Liver (tissue), 9 donors: Measurements from ENCODE around the gene SRRM1. TPM values are rescaled to one million over a fixed set of nuclear protein-coding genes. Genes with fewer than 3 reads are reported as not detected.

Experiments
- DNase-seq: peaks from one replicate; pipeline ENCODE4 v3.0.0-alpha.2; 2017; ENCODE audit warnings: low spot score
- H3K27ac ChIP-seq, 2 donors: one replicate each; pipeline ENCODE4 v1.7.0; 2013; ENCODE audit warnings: inconsistent platforms in 2 of 2, low read length in 2 of 2, control low read depth in 1 of 2, low read depth in 1 of 2, mild to moderate bottlenecking in 1 of 2
- H3K27me3 ChIP-seq, 4 donors: one replicate each; pipeline versions ENCODE4 v1.6.1 to v1.7.0; 2013; ENCODE audit warnings: low read length in 3 of 4, inconsistent platforms in 1 of 4, mild to moderate bottlenecking in 1 of 4, moderate library complexity in 1 of 4; ENCODE audit not compliant: control insufficient read depth in 4 of 4, insufficient read depth in 4 of 4
- H3K36me3 ChIP-seq, 4 donors: one replicate each; pipeline versions ENCODE4 v1.6.1 to v1.7.0; 2013; ENCODE audit warnings: low read length in 3 of 4, mild to moderate bottlenecking in 3 of 4, low read depth in 1 of 4, moderate library complexity in 1 of 4; ENCODE audit not compliant: control insufficient read depth in 4 of 4, insufficient read depth in 3 of 4
- H3K4me1 ChIP-seq, 4 donors: one replicate each; pipeline versions ENCODE4 v1.6.1 to v1.7.0; 2013; ENCODE audit warnings: low read length in 3 of 4, mild to moderate bottlenecking in 3 of 4, moderate library complexity in 1 of 4; ENCODE audit not compliant: control insufficient read depth in 4 of 4, insufficient read depth in 4 of 4
- H3K4me3 ChIP-seq, 3 donors: one replicate each; pipeline versions ENCODE4 v1.6.1 to v1.7.0; 2013; ENCODE audit warnings: low read length in 3 of 3, control low read depth in 1 of 3, low read depth in 1 of 3, mild to moderate bottlenecking in 1 of 3
- H3K9ac ChIP-seq, 2 donors: one replicate each; pipeline ENCODE4 v1.7.0; 2013; ENCODE audit warnings: low read length in 2 of 2, mild to moderate bottlenecking in 2 of 2, moderate library complexity in 2 of 2, control low read depth in 1 of 2, low read depth in 1 of 2
- H3K9me3 ChIP-seq, 4 donors: one replicate each; pipeline versions ENCODE4 v1.6.1 to v1.7.0; 2013; ENCODE audit warnings: low read length in 3 of 4; ENCODE audit not compliant: control insufficient read depth in 4 of 4
- CTCF ChIP-seq: fragments of 150-350 bp; IDR thresholded peaks from 2 replicates; pipeline ENCODE4 v1.5.1; 2017; ENCODE audit warnings: improper control_type of control experiment, low read depth, low read length; ENCODE audit not compliant: missing input control
- EGR1 ChIP-seq, 2 donors: IDR thresholded peaks; 2 replicates each; pipeline ENCODE4 v1.6.1; 2016 to 2018; ENCODE audit warnings: antibody characterized with exemption in 2 of 2, low read depth in 2 of 2
- FOXA1 ChIP-seq: IDR thresholded peaks from 2 replicates; pipeline ENCODE4 v1.6.1; 2016; ENCODE audit warnings: antibody characterized with exemption
- FOXA2 ChIP-seq: IDR thresholded peaks from 2 replicates; pipeline ENCODE4 v1.6.1; 2016; ENCODE audit warnings: antibody characterized with exemption
- GABPA ChIP-seq, 2 donors: IDR thresholded peaks in 1 of 2; conservative IDR thresholded peaks in 1 of 2; 2 replicates each; pipeline ENCODE4 v1.6.1; 2016; ENCODE audit warnings: antibody characterized with exemption in 2 of 2, mild to moderate bottlenecking in 1 of 2, moderate library complexity in 1 of 2
- HNF4A ChIP-seq, 2 donors: conservative IDR thresholded peaks; 2 replicates each; pipeline ENCODE4 v1.6.1; 2016; ENCODE audit warnings: antibody characterized with exemption in 2 of 2, mild to moderate bottlenecking in 2 of 2
- HNF4G ChIP-seq: IDR thresholded peaks from 2 replicates; pipeline ENCODE4 v1.6.1; 2016; ENCODE audit warnings: antibody characterized with exemption
- JUND ChIP-seq, 2 donors: IDR thresholded peaks; 2 replicates each; pipeline ENCODE4 v1.6.1; 2016; ENCODE audit warnings: antibody characterized with exemption in 2 of 2
- NR2F2 ChIP-seq: IDR thresholded peaks from 2 replicates; pipeline ENCODE4 v1.6.1; 2016; ENCODE audit warnings: antibody characterized with exemption
- REST ChIP-seq: IDR thresholded peaks from 2 replicates; pipeline ENCODE4 v1.6.1; 2016; ENCODE audit warnings: antibody characterized with exemption, mild to moderate bottlenecking
- RXRA ChIP-seq, 2 donors: IDR thresholded peaks; 2 replicates each; pipeline ENCODE4 v1.6.1; 2017 to 2018; ENCODE audit warnings: antibody characterized with exemption in 2 of 2, mild to moderate bottlenecking in 1 of 2
- SP1 ChIP-seq: IDR thresholded peaks from 2 replicates; pipeline ENCODE4 v1.6.1; 2018; ENCODE audit warnings: antibody characterized with exemption, mild to moderate bottlenecking
- TAF1 ChIP-seq: conservative IDR thresholded peaks from 2 replicates; pipeline ENCODE4 v1.6.1; 2016; ENCODE audit warnings: antibody characterized with exemption, mild to moderate bottlenecking
- YY1 ChIP-seq: IDR thresholded peaks from 2 replicates; pipeline ENCODE4 v1.6.1; 2016; ENCODE audit warnings: antibody characterized with exemption, mild to moderate bottlenecking
- WGBS: extraction: QIAGEN DNeasy Blood & Tissue Kit; methylation state at CpG from one replicate; pipeline ENCODE4 v1.1.7; 2013; 5-methylcytosine and 5-hydroxymethylcytosine counted together
- polyA plus RNA-seq, 2 donors: library from polyadenylated mRNA; stranded (reverse) in 1 of 2; unstranded in 1 of 2; fragments of 200-250 nt in 1 of 2; fragments of >200 nt in 1 of 2; fragmentation: Nextera tagmentation in 1 of 2; extraction: Ambion mirVana in 1 of 2; gene quantifications; one replicate each; pipeline versions ENCODE4 v1.2.1 to v1.2.3, GENCODE V29; 2013 to 2015
- total RNA-seq, 2 donors: library from RNA; depleted of rRNA; stranded (reverse); fragments of >200 nt; gene quantifications; one replicate each; pipeline ENCODE4 v1.2.3, GENCODE V29; 2014
- TF ChIP-seq, protein P1 (sequence below): IDR thresholded peaks from 2 replicates; pipeline ENCODE4 v1.6.1; 2016; ENCODE audit warnings: antibody characterized with exemption
- TF ChIP-seq, protein P2 (sequence below): IDR thresholded peaks from 2 replicates; pipeline ENCODE4 v1.6.1; 2016; ENCODE audit warnings: antibody characterized with exemption
- donor health status: healthy.
- donor health status: healthy.
- donor health status: healthy.
- donor health status: healthy.
- donor health status: healthy.

SRRM1 gene
- total and polyA plus RNA-seq, 4 donors = 18.4 to 66.0 (median 31.6) TPM

DNA sequence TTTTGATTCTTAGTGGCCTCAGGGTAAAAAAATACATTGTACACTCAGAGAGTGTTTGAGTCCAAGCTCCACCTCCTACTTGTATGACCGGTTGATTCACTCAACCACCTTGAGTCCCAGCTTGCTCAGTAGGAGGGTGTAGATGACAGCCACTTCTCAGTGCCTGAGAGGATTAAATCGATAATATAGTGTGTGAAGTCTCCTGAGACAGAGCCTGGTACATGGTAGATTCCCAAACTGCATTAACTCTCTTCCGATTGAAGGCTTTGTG, 48.8 kb upstream of the SRRM1 start:
- WGBS = 91% methylated on average over 3 of the region's 3 CpGs
- Histone ChIP-seq H3K4me1 (no peaks in the 10 kb centered on the region), H3K27ac (no peak overlapping the region), H3K36me3 (no peaks in the 10 kb centered on the region), H3K27me3 (no peaks in the 10 kb centered on the region), H3K9me3 (no peaks in the 10 kb centered on the region), H3K4me3 (no peak overlapping the region), H3K9ac (no peak overlapping the region)
- DNase-seq = no peak
- TF ChIP-seq, protein P1, sequence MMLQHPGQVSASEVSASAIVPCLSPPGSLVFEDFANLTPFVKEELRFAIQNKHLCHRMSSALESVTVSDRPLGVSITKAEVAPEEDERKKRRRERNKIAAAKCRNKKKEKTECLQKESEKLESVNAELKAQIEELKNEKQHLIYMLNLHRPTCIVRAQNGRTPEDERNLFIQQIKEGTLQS = no peak
- TF ChIP-seq REST (no peak), NR2F2 (no peak), YY1 (no peak), TAF1 (no peak), FOXA2 (no peak), CTCF (no peak), HNF4A (conservative IDR thresholded peaks at IDR 0.05) (no peak), JUND (IDR thresholded peaks at IDR 0.05) (no peak), FOXA1 (no peak), HNF4G (no peak)
- TF ChIP-seq, protein P2, sequence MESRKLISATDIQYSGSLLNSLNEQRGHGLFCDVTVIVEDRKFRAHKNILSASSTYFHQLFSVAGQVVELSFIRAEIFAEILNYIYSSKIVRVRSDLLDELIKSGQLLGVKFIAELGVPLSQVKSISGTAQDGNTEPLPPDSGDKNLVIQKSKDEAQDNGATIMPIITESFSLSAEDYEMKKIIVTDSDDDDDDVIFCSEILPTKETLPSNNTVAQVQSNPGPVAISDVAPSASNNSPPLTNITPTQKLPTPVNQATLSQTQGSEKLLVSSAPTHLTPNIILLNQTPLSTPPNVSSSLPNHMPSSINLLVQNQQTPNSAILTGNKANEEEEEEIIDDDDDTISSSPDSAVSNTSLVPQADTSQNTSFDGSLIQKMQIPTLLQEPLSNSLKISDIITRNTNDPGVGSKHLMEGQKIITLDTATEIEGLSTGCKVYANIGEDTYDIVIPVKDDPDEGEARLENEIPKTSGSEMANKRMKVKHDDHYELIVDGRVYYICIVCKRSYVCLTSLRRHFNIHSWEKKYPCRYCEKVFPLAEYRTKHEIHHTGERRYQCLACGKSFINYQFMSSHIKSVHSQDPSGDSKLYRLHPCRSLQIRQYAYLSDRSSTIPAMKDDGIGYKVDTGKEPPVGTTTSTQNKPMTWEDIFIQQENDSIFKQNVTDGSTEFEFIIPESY = no peak

- Histone ChIP-seq H3K27me3 (no peaks in the 10 kb centered on the region), H3K4me1 (no peaks in the 10 kb centered on the region), H3K27ac (no peak overlapping the region), H3K36me3 (no peaks in the 10 kb centered on the region), H3K9ac (no peak overlapping the region), H3K4me3 (no peak overlapping the region), H3K9me3 (no peaks in the 10 kb centered on the region)
- WGBS = 89% methylated on average over 9 of the region's 9 CpGs
- DNase-seq = no peak
- no peak for TF ChIP-seq SP1
- TF ChIP-seq HNF4A (conservative IDR thresholded peaks at IDR 0.05) = no peak
- TF ChIP-seq NR2F2 = no peak
- TF ChIP-seq, protein P2 = no peak
- TF ChIP-seq TAF1 = no peak
- no peak for TF ChIP-seq EGR1 (IDR thresholded peaks at IDR 0.05; ENCODE audit: low read depth in 2 of 2)
- no peak for TF ChIP-seq RXRA (IDR thresholded peaks at IDR 0.05)
- TF ChIP-seq REST = no peak
- no peak for TF ChIP-seq GABPA (IDR thresholded peaks at IDR 0.05 in 1 of 2, conservative IDR thresholded peaks at IDR 0.05 in 1 of 2)
- TF ChIP-seq, protein P1 = no peak
- TF ChIP-seq FOXA1 = no peak
- no peak for TF ChIP-seq FOXA2
- no peak for TF ChIP-seq HNF4G
Measured at GRCh38 chr1:24596401-24596880, 46.7 kb upstream of the SRRM1 start.
